Renal pelvis (tissue), 12 donors: ENCODE results near the gene SPR. TPM values are rescaled to one million over a fixed set of nuclear protein-coding genes. Genes with fewer than 3 reads are reported as not detected.
A peak's percentile ranks its signal among the peaks of the same experiment; 100 is the strongest.

Source experiments
- DNase-seq: peaks from one replicate; pipeline ENCODE4 v3.0.0-alpha.2; 2013
- long read RNA-seq, 16 experiments: transcript quantifications; one replicate each; lab custom pipeline, GENCODE V29; 2026
- polyA plus RNA-seq, 3 donors: library from polyadenylated mRNA; unstranded; fragments of 120-200 nt; gene quantifications; one replicate each; pipeline ENCODE4 v1.2.1, GENCODE V29; 2013; ENCODE audit not compliant: insufficient read length in 3 of 3

SPR gene
- 10 to 100 TPM; 11.0 to 13.0 (median 12.1) TPM for polyA plus RNA-seq
- long read RNA-seq, donor 1, transcript SPR-201 (3 exons, 1,480 nt), result major isoform, 11 of 12 reads
- long read RNA-seq, donor 1, partial matches to known transcripts, result 0 of 12 reads
- long read RNA-seq, donor 1, other reads (novel, unspliced or antisense), result 0 of 12 reads
- long read RNA-seq, donor 2, transcript SPR-201 (3 exons, 1,480 nt), result major isoform, 11 of 11 reads
- long read RNA-seq, donor 2, partial matches to known transcripts, result 0 of 11 reads
- long read RNA-seq, donor 2, other reads (novel, unspliced or antisense), result 0 of 11 reads
- long read RNA-seq, donor 3, transcript SPR-201 (3 exons, 1,480 nt), result major isoform, 7 of 8 reads
- long read RNA-seq, donor 3, partial matches to known transcripts, result 0 of 8 reads
- long read RNA-seq, donor 3, other reads (novel, unspliced or antisense), result 0 of 8 reads
- long read RNA-seq, donor 4, transcript SPR-201 (3 exons, 1,480 nt), result major isoform, 8 of 8 reads
- long read RNA-seq, donor 4, partial matches to known transcripts, result 0 of 8 reads
- long read RNA-seq, donor 4, other reads (novel, unspliced or antisense), result 0 of 8 reads
- long read RNA-seq, donor 5, partial matches to known transcripts, result 0 of 4 reads
- long read RNA-seq, donor 5, other reads (novel, unspliced or antisense), result 0 of 4 reads
- long read RNA-seq, donor 6, transcript SPR-201 (3 exons, 1,480 nt), result major isoform, 5 of 5 reads
- long read RNA-seq, donor 6, partial matches to known transcripts, result 0 of 5 reads
- long read RNA-seq, donor 6, other reads (novel, unspliced or antisense), result 0 of 5 reads
- long read RNA-seq, donor 7, transcript SPR-201 (3 exons, 1,480 nt), result major isoform, 5 of 11 reads
- long read RNA-seq, donor 7, partial matches to known transcripts, result 5 of 11 reads
- long read RNA-seq, donor 7, other reads (novel, unspliced or antisense), result 0 of 11 reads
- long read RNA-seq, donor 8, result 0 reads
- long read RNA-seq, donor 9, transcript SPR-201 (3 exons, 1,480 nt), result major isoform, 14 of 14 reads
- long read RNA-seq, donor 9, partial matches to known transcripts, result 0 of 14 reads
- long read RNA-seq, donor 9, other reads (novel, unspliced or antisense), result 0 of 14 reads
- long read RNA-seq, donor 10, partial matches to known transcripts, result 0 of 5 reads
- long read RNA-seq, donor 10, other reads (novel, unspliced or antisense), result 0 of 5 reads
- long read RNA-seq, donor 11, transcript SPR-201 (3 exons, 1,480 nt), result major isoform, 5 of 5 reads
- long read RNA-seq, donor 11, partial matches to known transcripts, result 0 of 5 reads
- long read RNA-seq, donor 11, other reads (novel, unspliced or antisense), result 0 of 5 reads
- long read RNA-seq, donor 12, transcript SPR-201 (3 exons, 1,480 nt), result major isoform, 9 of 9 reads
- long read RNA-seq, donor 12, partial matches to known transcripts, result 0 of 9 reads
- long read RNA-seq, donor 12, other reads (novel, unspliced or antisense), result 0 of 9 reads
- long read RNA-seq, donor 13, transcript SPR-201 (3 exons, 1,480 nt), result major isoform, 6 of 6 reads
- long read RNA-seq, donor 13, partial matches to known transcripts, result 0 of 6 reads
- long read RNA-seq, donor 13, other reads (novel, unspliced or antisense), result 0 of 6 reads
- long read RNA-seq, donor 14, result 0 reads
- long read RNA-seq, donor 15, transcript SPR-201 (3 exons, 1,480 nt), result major isoform, 18 of 19 reads
- long read RNA-seq, donor 15, partial matches to known transcripts, result 0 of 19 reads
- long read RNA-seq, donor 15, other reads (novel, unspliced or antisense), result 0 of 19 reads
- long read RNA-seq, donor 16, transcript SPR-201 (3 exons, 1,480 nt), result major isoform, 6 of 12 reads
- long read RNA-seq, donor 16, partial matches to known transcripts, result 6 of 12 reads
- long read RNA-seq, donor 16, other reads (novel, unspliced or antisense), result 0 of 12 reads

DNA sequence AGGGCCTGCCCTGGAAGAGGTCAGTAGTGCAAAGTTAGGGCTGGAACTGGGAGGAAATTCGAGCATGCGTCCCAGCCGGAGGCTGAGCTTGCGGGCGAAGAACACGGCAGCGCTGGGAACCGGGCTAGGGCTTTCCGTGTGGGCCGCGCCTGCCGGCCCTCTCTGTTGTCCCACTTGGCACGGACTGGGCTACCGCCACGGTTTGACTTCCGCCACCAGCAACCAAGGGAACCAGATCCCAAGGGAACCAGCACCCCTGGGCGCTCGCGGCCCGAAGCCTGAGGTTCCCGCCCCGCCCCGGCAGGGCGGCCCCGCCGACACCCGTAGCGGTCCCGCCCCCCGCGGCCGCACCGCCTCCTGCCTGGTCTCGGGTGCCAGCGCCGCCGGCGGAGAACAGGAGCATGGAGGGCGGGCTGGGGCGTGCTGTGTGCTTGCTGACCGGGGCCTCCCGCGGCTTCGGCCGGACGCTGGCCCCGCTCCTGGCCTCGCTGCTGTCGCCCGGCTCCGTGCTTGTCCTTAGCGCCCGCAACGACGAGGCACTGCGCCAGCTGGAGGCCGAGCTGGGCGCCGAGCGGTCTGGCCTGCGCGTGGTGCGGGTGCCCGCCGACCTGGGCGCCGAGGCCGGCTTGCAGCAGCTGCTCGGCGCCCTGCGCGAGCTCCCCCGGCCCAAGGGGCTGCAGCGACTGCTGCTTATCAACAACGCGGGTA is at the start of gene SPR:
TSS of gene SPR (plus strand) at position 377 of the 708 bp plus-strand sequence. CDS start at position 402, 25 bp downstream.
- DNase-seq, result peak; percentile 27

DNA sequence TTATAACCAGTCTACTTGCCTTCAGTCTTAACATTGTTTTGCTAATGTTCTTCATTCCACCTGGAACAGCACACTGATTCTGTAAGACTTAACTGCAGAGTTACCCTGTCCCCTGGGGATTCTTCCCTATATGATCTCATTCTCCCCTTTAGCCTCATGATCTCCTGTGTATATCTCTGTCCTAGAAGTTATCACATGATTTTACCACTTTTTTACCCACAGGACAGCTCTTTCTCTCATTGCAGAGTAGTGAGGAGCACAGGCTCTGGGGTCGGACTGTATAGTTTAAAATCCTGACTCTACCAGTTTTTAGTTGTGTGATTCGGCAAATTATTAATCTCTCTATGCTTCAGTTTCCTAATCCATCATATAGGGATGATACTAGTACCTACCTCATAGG is 47.1 kb upstream of the SPR start:
- DNase-seq, result no peak

DNA sequence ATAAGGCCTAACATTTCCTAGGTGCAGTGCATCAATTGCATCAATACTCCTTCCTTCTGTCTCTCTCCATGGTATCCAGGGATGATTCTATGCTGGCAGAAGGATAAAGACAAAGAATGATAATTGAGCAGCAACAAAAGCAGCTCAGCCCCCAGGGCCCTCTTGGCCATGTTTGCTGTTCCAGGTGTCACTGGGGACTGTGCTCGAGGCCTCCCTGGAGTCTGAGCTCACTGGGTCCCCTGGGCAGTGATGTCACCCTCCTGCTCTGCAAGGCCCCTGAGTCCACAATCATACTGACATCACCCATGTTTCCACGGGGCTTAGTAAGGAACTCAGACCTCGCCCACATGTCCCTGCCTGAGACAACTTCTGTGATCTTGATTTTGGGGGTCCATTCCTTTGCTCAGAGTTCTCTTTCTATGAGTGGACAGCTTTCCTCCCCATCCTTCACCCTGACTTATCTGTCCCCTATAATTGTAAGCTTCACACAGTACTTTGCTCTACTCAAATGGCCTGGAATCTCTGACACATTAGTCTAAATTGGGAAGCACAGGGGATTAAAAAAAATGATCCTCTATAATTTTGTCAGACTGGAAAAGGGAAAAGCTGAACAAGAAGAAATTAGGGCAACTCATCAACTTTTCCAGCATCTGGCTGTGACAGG is 45.6 kb upstream of the SPR start:
- no peak for DNase-seq

DNA sequence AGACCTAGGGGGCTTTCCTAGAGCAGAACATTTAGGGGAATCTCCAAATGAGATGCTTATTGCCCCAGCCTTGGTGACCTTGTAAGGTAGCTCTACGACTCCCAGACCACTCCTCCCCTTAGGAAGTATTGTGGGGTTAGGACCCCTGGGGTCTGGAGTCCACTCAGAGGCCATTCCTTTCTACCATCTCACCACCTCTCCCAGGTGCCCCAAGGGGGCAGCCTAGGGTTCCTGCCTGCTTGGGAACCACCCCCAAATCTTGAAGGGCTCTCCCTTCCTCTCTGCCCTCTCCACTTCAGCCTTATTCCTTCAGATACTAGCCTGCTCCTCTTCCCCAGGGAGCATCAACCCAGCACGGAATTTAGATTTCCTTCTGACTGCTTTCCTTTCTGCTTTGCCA is 43.9 kb upstream of the SPR start:
- no peak for DNase-seq

DNA sequence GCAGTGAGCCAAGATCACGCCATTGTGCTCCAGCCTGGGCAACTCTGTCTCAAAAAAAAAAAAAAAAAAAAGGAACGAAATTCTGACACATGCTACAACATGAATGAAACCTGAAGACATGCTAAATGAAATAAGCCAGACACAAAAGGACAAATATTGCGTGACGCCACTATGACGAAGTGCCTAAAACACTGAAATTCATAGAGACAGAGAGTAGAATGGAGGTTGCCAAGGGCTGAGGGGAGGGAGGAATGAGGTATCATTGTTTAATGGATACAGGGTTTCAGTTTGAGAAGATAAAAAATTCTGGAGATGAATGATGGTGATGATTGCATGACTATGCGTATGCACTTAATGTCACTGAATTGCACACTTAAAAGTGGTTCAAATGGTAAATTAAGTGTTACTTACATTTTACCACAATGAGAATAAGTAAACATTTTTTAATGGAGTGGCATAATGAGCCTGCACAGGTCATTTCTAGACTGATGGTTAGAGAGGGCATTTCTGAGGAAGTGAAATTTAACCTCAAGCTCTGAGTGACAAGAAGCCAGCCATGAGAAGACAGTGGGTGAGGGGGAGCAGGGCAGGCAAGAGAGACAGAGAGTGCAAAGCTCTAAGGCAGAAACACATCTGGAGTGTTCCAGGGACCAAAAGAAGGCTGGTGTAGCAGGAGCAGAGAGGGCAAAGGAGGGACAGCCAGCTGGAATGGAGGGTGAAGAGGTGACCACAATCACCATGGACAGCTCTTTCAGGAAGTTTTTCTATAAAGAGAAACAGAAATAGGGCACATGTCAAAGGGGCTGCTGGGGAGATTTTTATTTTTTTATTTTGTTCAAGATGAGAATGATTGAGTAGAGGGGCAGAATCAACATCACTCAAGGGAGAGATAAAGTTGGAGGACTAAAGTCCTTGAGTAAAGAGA is 40.8 kb upstream of the SPR start:
- DNase-seq, result no peak

DNA sequence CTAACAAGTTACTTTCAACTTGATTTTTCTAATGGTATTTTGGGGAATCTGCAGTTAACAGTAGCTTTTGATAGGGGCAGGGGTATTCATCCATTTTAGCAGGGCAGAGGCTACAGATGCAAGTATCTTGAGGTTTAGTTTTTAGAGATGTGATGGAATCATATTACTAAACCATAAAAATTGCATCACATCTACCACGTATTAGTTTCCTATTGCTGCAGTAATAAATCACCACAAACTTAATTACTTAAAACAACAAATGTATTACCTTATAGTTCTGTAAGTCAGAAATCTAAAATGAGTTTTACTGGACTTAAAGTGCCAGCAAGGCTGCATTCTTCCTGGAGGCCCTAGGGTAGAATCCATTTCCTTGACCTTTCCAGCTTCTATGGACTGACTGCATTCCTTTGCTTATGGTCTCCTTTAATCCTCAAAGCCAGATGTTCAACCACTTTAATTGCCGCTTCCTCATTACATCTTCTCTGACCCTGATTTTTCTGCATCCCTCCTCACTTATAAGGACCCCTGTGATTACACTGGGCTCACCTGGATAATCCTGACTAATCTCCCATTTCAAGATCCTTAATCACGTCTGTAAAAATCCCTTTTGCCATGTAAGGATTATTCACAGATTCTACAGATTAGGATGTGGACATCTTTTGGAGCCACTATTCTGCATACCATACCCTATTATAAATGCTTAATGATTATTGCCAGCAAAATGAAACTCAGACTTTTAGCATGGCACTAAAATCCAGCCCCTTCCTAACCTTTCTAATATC is 39.5 kb upstream of the SPR start:
- no peak for DNase-seq

DNA sequence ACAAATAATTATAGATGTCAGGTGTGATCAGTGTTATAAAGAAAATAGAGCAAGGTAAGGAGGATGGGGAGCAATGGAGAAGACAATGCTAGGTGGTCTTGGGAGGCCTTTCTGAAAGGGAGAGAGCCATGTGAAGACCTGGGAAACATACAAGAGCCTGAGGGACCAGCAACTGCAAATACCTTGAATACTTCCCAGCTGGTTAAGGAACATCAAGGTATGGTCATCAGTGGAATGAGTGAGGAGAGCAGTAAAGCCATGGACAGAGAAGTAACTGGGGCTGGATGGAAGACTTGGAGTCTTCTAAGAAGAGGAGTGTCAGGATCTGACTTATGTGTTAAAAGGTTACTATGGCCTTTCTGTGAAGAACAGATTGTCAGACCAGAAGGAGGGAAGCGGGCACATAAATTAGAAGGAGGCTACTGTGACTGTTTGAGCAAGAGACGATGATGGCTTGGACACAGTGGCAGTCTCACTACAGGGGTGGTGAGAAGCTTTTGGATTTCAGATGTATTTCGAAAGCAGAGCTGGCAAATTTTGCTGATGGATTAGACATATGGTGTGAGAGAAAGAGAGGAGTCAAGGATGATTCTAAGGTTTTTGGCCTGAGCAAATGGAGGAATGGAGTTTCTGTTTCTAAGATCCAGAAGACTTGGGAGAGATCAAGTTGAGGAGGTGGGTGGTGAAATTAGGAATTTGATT is 38.6 kb upstream of the SPR start:
- no peak for DNase-seq

DNA sequence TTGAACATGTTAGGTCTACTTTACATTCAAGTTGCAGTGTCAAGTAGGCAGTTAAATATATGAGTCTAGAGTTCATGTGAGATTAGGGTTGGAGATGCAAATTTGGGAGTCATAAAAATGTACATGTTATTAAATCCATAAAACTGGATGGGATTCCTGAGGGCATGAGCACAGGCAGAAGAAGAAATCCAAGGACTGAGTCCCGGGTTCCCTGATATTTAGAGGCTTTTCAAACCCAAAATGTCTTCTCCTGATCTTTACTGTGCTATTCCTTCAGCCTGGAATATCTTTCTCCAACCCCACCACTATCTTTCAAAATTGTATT is 38.1 kb upstream of the SPR start:
- DNase-seq, result no peak

DNA sequence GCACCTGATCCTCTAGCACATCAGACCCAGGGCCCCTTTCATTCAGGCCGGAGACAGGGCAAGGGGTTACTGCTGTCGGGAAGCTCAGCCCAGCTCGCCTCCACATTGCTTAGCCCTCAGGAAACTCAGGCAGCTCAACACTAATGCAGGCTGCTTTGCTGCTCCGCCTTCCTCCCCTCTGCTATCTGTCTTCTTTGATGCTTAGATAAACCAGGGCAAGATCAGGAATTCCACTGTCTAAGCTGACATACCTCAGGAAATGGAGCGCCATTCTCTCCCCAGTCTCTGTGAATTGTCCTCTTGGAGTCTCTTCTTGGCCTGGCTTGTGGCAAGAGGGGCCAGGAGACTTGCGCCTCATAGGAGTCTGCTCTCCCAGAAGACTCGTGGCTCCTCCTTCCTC is 35.9 kb upstream of the SPR start:
- DNase-seq, result no peak

DNA sequence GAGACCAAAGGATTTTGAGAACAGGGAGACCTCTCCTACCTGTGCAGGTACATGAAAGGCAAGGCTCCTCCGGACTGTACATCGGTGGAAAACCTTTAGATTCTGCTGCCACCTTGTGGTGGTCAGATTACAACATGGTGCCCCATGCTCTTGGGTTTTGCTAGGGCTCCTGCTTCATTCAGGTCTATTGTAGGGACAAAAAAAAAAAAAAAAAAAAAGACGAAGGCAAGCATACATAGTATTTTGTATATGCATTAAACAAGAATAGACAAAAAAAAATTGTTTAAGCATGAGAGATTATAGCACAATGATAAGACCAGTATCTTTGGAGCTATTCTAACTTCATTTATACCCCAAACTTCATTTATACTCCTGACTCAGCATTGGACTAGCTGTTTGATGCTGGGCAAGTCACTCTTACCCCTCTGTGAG is 27.4 kb upstream of the SPR start:
- peak; percentile 58 for DNase-seq

DNA sequence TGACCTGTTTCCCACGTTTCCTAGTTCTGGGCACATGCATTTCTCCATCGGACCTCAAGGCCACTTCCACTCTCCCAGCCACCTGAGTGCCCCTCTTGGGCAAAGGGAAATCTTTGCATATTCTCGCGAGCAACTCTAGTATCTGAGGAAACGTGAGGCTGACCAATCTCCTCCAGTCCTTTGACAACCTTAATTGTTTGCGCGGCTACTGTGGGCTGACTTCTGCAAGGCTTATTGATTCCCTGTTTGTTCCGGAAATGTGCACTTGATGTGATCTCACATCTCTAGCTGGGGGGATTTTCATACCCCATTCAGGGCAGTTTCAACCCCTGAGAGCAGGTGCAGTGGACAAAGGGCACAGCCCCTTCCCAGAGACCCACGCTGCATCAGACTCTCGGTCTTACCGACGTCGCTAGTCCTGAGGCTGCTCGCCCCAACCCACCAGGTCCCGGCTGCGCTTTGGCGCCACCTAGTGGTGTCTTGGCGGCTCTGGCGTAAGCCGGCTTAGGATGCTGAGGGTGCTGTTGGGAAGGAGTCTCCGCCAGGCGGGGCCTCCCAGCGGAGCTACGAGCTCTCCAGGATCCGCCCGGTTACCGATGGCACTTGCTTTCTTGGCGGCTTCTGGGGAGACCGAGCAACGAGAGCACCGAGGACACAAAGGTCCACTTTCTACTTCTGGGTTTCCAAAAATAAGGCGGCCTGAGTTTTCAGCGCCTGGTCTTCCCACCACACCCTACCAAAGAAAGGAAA is 24.8 kb upstream of the SPR start:
- peak; percentile 88 for DNase-seq

DNA sequence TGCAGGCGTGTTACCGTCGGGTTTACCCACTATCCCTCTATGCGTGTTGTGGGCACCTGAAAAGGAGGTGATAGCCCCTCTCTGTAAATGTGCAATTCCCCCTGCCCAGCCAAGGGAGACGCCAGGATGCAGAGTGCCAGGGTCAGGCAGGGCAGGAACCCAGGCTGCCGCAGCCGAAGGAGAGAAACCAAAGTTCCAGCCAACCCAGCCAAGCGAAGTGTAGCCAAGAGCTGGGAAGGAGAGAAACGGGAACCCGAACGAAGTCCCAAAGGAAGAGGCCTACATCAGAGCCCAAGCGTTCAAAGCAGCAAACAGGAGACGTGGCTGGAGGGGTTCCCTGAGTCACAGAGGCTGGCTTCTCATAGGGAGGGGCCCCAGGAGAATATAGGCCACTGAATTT is 24.2 kb upstream of the SPR start:
- no peak for DNase-seq

DNA sequence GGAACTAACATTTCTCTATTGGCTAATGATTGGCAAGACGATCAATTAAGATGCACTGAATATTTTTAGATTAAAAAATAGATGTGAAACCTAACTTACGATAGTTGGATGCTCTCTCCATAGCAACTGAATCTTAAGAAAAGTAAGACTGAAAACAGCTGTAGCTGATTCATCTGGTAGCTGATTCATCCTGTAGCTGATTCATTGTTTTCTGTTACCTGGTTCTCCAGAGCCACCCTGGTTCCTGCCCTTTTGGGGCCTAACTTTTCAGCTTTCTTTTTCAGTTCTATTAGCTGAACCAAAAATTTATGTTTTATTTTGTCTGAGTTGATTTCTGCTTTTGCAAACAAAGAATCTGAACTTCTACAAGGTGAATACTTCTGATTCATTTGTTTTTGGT is 22.7 kb upstream of the SPR start:
- no peak for DNase-seq

DNA sequence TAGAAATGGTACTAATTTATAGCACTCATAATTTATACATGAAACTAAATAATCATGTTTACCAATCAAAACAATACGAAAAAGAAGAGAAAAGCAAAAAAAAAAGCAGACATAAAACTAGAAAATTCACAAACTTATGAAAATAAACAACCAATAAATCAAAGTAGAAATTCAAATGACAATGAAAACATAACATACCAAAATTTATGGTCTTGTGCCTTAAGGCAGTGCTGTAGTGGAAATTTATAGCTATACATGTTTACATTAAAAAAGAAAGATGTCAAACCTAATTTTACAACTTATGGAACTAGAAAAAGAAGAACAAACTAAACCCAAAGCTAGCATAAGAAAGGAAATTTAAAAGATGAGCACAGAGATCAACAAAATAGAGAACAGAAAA is 16.1 kb upstream of the SPR start:
- no peak for DNase-seq

DNA sequence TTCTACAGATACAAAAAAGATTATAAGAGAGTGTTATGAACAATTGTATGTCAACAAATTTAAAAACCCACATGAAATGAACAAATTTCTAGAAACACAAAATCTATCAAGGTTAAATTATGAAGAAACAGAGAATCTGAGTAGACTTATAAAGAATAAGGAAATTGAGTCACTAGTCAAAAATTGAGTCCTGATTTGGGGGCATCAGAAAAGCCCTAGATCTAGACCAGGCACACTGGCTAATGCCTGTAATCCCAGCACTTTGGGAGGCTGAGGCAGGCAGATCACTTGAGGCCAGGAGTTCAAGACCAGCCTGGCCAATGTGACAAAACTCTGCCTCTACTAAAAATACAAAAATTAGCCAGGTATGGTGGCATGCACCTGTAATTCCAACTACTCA is 15.3 kb upstream of the SPR start:
- no peak for DNase-seq

DNA sequence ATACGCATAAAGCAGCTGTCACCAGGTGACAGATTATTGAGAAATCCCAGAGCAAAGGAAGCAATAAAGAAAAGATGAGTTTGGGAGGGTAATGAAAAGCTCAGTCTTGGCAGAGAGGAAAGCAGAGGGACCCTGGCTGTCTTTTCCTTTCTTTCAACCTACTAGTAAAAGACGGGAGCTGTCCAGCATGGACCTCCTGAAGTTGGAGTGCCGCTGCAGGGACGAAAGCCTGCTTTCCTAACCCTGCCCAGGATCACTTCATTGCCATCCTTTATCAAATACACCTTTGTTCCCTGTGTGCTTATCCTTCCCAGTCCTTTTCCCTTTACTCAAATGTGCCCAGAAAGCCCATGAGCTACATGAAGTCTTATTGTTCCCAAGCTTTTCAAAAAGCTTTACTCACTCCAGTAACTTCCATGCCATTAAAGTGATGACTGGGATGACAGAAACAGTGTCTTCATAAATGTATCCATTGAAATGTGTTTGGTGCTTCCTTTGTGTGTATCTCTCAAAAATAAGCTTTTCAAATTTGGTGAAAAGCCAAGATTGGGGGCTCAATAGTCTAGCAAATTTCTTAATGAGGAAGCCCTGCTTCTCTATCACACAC is 3.7 kb upstream of the SPR start:
- peak; percentile 68 for DNase-seq
